Hypothalamus (tissue), 51 donors: ENCODE data around the gene TMEM37.
A peak's percentile ranks its signal among the peaks of the same experiment; 100 is the strongest.
"Not testable (repeated sequence)": the region's sequence is repeated elsewhere in the genome, so short reads cannot be mapped to it uniquely, and the experiment has no call there.

Experiments
- DNase-seq, 51 donors: peaks; one replicate each; lab custom pipeline; 2025; lab: John Stamatoyannopoulos, UW

The TMEM37 gene

GRCh38 chr2:119431155-119431975 lies at the start of gene TMEM37:
Gene TMEM37 (plus strand): TSS chr2:119431854. CDS start chr2:119431904, 50 bp downstream.
- DNase-seq, result peak in 11 of 51 donors; percentile 3 to 44 (median 20)

GRCh38 chr2:119383410-119384140 lies 48.1 kb upstream of the TMEM37 start:
- no peak for DNase-seq

- no peak for DNase-seq
These were observed 46.7 kb upstream of the TMEM37 start for GRCh38 chr2:119384971-119385370.

- no peak for DNase-seq
These were observed 46.2 kb upstream of the TMEM37 start for GRCh38 chr2:119385466-119385865.

GRCh38 chr2:119387381-119388129 lies 44.1 kb upstream of the TMEM37 start:
- DNase-seq, result peak in 35 of 51 donors; percentile 2 to 76 (median 42)

GRCh38 chr2:119389615-119390306 lies 41.9 kb upstream of the TMEM37 start:
- DNase-seq, result peak in 2 of 51 donors; percentile 15 to 21

GRCh38 chr2:119393971-119394748 lies 37.5 kb upstream of the TMEM37 start:
- no peak for DNase-seq

- no peak for DNase-seq
These were observed 34.5 kb upstream of the TMEM37 start for GRCh38 chr2:119397196-119397595.

- no peak for DNase-seq
These were observed 29.5 kb upstream of the TMEM37 start for GRCh38 chr2:119402106-119402505.

GRCh38 chr2:119402645-119403560 lies 28.8 kb upstream of the TMEM37 start:
- no peak for DNase-seq

GRCh38 chr2:119403618-119404017 lies 28.0 kb upstream of the TMEM37 start:
- not testable (repeated sequence) for DNase-seq

GRCh38 chr2:119405151-119405550 lies 26.5 kb upstream of the TMEM37 start:
- DNase-seq, result no peak

- peak in 21 of 51 donors; percentile 10 to 62 (median 31) for DNase-seq
These were observed 24.0 kb upstream of the TMEM37 start for GRCh38 chr2:119407430-119408220.

- no peak for DNase-seq
These were observed 23.4 kb upstream of the TMEM37 start for GRCh38 chr2:119408221-119408619.

- no peak for DNase-seq
These were observed 22.1 kb upstream of the TMEM37 start for GRCh38 chr2:119409506-119409905.

GRCh38 chr2:119414894-119415293 lies 16.8 kb upstream of the TMEM37 start:
- no peak for DNase-seq

- no peak for DNase-seq
These were observed 16.0 kb upstream of the TMEM37 start for GRCh38 chr2:119415630-119416029.
